Measurements from ENCODE around the gene PCDHA10. TPM values are rescaled to one million over a fixed set of nuclear protein-coding genes. Genes with fewer than 3 reads are reported as not detected.

Gene PCDHA10
- total RNA-seq, 1 experiment from 2014 or later, result 0.03 TPM

Other genes starting within 250 kb of the PCDHA10 start
- gene CD14, start 222.7 kb upstream of the PCDHA10 start, total RNA-seq (2022; extraction: Qiagen RNA extraction), result 3.3 to 4.5 TPM (median 4.1 TPM) in 5 replicates
- 9.2 to 12.7 TPM (median 12.2 TPM) in 5 replicates for gene TMCO6, start 216.4 kb upstream of the PCDHA10 start, total RNA-seq (2022; extraction: Qiagen RNA extraction)
- 84.6 to 130 TPM (median 123 TPM) in 5 replicates for gene NDUFA2, start 208.3 kb upstream of the PCDHA10 start, total RNA-seq (2022; extraction: Qiagen RNA extraction)
- 84.3 to 119 TPM (median 87.4 TPM) in 5 replicates for gene IK, start 208.1 kb upstream of the PCDHA10 start, total RNA-seq (2022; extraction: Qiagen RNA extraction)
- 27.2 to 34.7 TPM (median 29.0 TPM) in 5 replicates for gene WDR55, start 191.0 kb upstream of the PCDHA10 start, total RNA-seq (2022; extraction: Qiagen RNA extraction)
- gene DND1, start 182.3 kb upstream of the PCDHA10 start, total RNA-seq (2022; extraction: Qiagen RNA extraction), result 0.47 to 0.94 TPM (median 0.70 TPM) in 5 replicates
- gene HARS1, start 164.5 kb upstream of the PCDHA10 start, total RNA-seq (2022; extraction: Qiagen RNA extraction), result 73.7 to 90.7 TPM (median 77.1 TPM) in 5 replicates
- gene HARS2, start 164.4 kb upstream of the PCDHA10 start, total RNA-seq (2022; extraction: Qiagen RNA extraction), result 34.4 to 44.5 TPM (median 36.9 TPM) in 5 replicates
- 79.9 to 111 TPM (median 84.2 TPM) in 5 replicates for gene ZMAT2, start 155.4 kb upstream of the PCDHA10 start, total RNA-seq (2022; extraction: Qiagen RNA extraction)
- gene PCDHA1, start 69.8 kb upstream of the PCDHA10 start, total RNA-seq (2022; extraction: Qiagen RNA extraction), result 0.14 to 0.29 TPM (median 0.23 TPM) in 5 replicates
- gene PCDHA2, start 61.0 kb upstream of the PCDHA10 start, total RNA-seq (2022; extraction: Qiagen RNA extraction), result 0.06 to 0.08 TPM (median 0.06 TPM) in 3 of 5 replicates, not detected in the others
- gene PCDHA3, start 54.8 kb upstream of the PCDHA10 start, total RNA-seq (2022; extraction: Qiagen RNA extraction), result 0.66 to 1.0 TPM (median 0.82 TPM) in 5 replicates
- 1.1 to 1.9 TPM (median 1.9 TPM) in 5 replicates for gene PCDHA4, start 48.8 kb upstream of the PCDHA10 start, total RNA-seq (2022; extraction: Qiagen RNA extraction)
- gene PCDHA5, start 34.3 kb upstream of the PCDHA10 start, total RNA-seq (2022; extraction: Qiagen RNA extraction), result 0.70 to 1.1 TPM (median 0.76 TPM) in 5 replicates
- 0.05 to 0.08 TPM (median 0.08 TPM) in 3 of 5 replicates, not detected in the others for gene PCDHA6, start 27.9 kb upstream of the PCDHA10 start, total RNA-seq (2022; extraction: Qiagen RNA extraction)
- gene PCDHA7, start 21.6 kb upstream of the PCDHA10 start, total RNA-seq (2022; extraction: Qiagen RNA extraction), result 0.05 to 0.16 TPM (median 0.09 TPM) in 5 replicates
- gene PCDHA8, start 14.7 kb upstream of the PCDHA10 start, total RNA-seq (2022; extraction: Qiagen RNA extraction), result 0.05 to 0.09 TPM (median 0.06 TPM) in 4 of 5 replicates, not detected in the other
- gene PCDHA9, start 7.5 kb upstream of the PCDHA10 start, total RNA-seq (2022; extraction: Qiagen RNA extraction), result not detected in 5 replicates
- gene PCDHA11, start 13.1 kb downstream of the PCDHA10 start, total RNA-seq (2022; extraction: Qiagen RNA extraction), result 0.07 to 0.30 TPM (median 0.17 TPM) in 5 replicates
- gene PCDHA12, start 19.4 kb downstream of the PCDHA10 start, total RNA-seq (2022; extraction: Qiagen RNA extraction), result 2.7 to 3.6 TPM (median 2.8 TPM) in 5 replicates
- 0.06 to 0.10 TPM (median 0.08 TPM) in 3 of 5 replicates, not detected in the others for gene PCDHA13, start 26.2 kb downstream of the PCDHA10 start, total RNA-seq (2022; extraction: Qiagen RNA extraction)
- 1.8 to 2.5 TPM (median 2.2 TPM) in 5 replicates for gene PCDHAC1, start 70.4 kb downstream of the PCDHA10 start, total RNA-seq (2022; extraction: Qiagen RNA extraction)
- 3.3 to 4.9 TPM (median 3.7 TPM) in 5 replicates for gene PCDHAC2, start 110.6 kb downstream of the PCDHA10 start, total RNA-seq (2022; extraction: Qiagen RNA extraction)
- not detected in 5 replicates for gene PCDHB1, start 195.5 kb downstream of the PCDHA10 start, total RNA-seq (2022; extraction: Qiagen RNA extraction)
- gene PCDHB2, start 238.7 kb downstream of the PCDHA10 start, total RNA-seq (2022; extraction: Qiagen RNA extraction), result 3.1 to 3.9 TPM (median 3.4 TPM) in 5 replicates
- gene PCDHB3, start 244.6 kb downstream of the PCDHA10 start, total RNA-seq (2022; extraction: Qiagen RNA extraction), result 0.03 to 0.07 TPM in 2 of 5 replicates, not detected in the others